ENCODE results near the gene CD7. TPM values are rescaled to one million over a fixed set of nuclear protein-coding genes. Genes with fewer than 3 reads are reported as not detected.
"Not testable (repeated sequence)": the region's sequence is repeated elsewhere in the genome, so short reads cannot be mapped to it uniquely, and the experiment has no call there.

CD7 gene
- polyA plus RNA-seq, 3 donors, result 0.38 to 3.6 (median 0.42) TPM

DNA sequence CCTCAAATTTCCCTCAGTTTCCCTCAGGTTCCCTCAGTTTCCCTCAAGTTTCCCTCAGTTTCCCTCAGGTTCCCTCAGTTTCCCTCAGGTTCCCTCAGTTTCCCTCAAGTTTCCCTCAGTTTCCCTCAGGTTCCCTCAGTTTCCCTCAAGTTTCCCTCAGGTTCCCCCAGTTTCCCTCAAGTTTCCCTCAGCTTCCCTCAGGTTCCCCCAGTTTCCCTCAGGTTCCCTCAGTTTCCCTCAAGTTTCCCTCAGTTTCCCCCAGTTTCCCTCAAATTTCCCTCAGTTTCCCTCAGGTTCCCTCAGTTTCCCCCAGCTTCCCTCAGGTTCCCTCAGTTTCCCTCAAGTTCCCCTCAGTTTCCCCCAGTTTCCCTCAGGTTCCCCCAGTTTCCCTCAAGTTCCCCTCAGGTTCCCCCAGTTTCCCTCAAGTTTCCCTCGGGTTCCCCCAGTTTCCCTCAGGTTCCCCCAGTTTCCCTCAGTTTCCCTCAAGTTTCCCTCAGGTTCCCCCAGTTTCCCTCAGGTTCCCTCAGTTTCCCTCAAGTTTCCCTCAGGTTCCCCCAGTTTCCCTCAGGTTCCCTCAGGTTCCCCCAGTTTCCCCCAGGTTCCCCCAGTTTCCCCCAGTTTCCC lies 42.2 kb upstream of the CD7 start:
- H3K4me3 ChIP-seq (replicated peaks in 1 of 3; ENCODE audit: low read depth in 2 of 3, low read length in 3 of 3); H4K20me1 ChIP-seq (ENCODE audit: insufficient read depth, low read length); H3K79me2 ChIP-seq (ENCODE audit: insufficient read depth, low read length); DNase-seq; H3K4me1 Mint-ChIP-seq; H3K4me2 ChIP-seq (replicated peaks; ENCODE audit: extremely low read depth, low read length, poor library complexity, severe bottlenecking); H3K27ac ChIP-seq (ENCODE audit: low read depth in 1 of 2, low read length in 2 of 2); H3K36me3 Mint-ChIP-seq; H3K9me3 ChIP-seq (replicated peaks in 1 of 2; ENCODE audit: control insufficient read depth in 1 of 2, insufficient read depth in 1 of 2, low read length in 2 of 2); H3K27me3 ChIP-seq (ENCODE audit: control insufficient read depth in 2 of 2, insufficient read depth in 2 of 2, low read length in 2 of 2); H3K9ac ChIP-seq (ENCODE audit: insufficient read depth, low read length, poor library complexity, severe bottlenecking); H3K36me3 ChIP-seq (replicated peaks in 1 of 2; ENCODE audit: control insufficient read depth in 1 of 2, insufficient read depth in 2 of 2, low read length in 2 of 2); H3K4me1 ChIP-seq (ENCODE audit: control insufficient read depth in 1 of 2, insufficient read depth in 2 of 2, low read length in 2 of 2); H2AFZ ChIP-seq (ENCODE audit: insufficient read depth, low read depth, low read length, poor library complexity, severe bottlenecking); H3K9me3 Mint-ChIP-seq: not testable (repeated sequence)
- H3K27me3 Mint-ChIP-seq (ENCODE audit: low read depth in 3 of 3), result peaks cover 15 to 16% (median 15%) of the 10 kb centered on the region in 3 donors
- peak overlapping the region in 1 of 2 donors; percentile 46 for H3K4me3 Mint-ChIP-seq
- H3K27ac Mint-ChIP-seq, result peak overlapping the region in 1 of 7 donors; percentile 38
- intact Hi-C loops (cut with micrococcal nuclease), result loop anchor here (5.0 to 10.0 kb wide), 2 partner anchors 203 to 415 kb away; no protein-coding TSS in a partner anchor
- 71% methylated on average over 1 of the region's 1 CpG for whole genome bisulfite sequencing (ENCODE audit: insufficient coverage)

GRCh38 chr17:82358465-82359350 lies 41.3 kb upstream of the CD7 start, which contains the start of gene TEX19:
TSS of gene TEX19 (plus strand) at chr17:82359247. CDS start at chr17:82362151, 2,904 bp downstream.
- no peak within 1 kb of the TSS for H3K4me2 ChIP-seq (replicated peaks; ENCODE audit: extremely low read depth, low read length, poor library complexity, severe bottlenecking)
- no peaks in the 10 kb centered on the region for H3K79me2 ChIP-seq (ENCODE audit: insufficient read depth, low read length)
- H3K9me3 Mint-ChIP-seq, result peaks cover 0 to 6% (median 0%) of the 10 kb centered on the region in 7 donors
- peak within 1 kb of the TSS in 2 of 7 donors; percentile 38 to 59 for H3K27ac Mint-ChIP-seq
- H3K27me3 Mint-ChIP-seq (ENCODE audit: low read depth in 3 of 3), result peaks cover 13 to 15% (median 15%) of the 10 kb centered on the region in 3 donors
- no peaks in the 10 kb centered on the region for H3K27me3 ChIP-seq (ENCODE audit: control insufficient read depth in 2 of 2, insufficient read depth in 2 of 2, low read length in 2 of 2)
- WGBS (ENCODE audit: insufficient coverage), result 59% methylated on average over 15 of the region's 21 CpGs
- no peak for TF ChIP-seq CTCF (IDR thresholded peaks at IDR 0.05)
- H2AFZ ChIP-seq (ENCODE audit: insufficient read depth, low read depth, low read length, poor library complexity, severe bottlenecking), result no peak within 1 kb of the TSS
- no peak within 1 kb of the TSS for H3K27ac ChIP-seq (ENCODE audit: low read depth in 1 of 2, low read length in 2 of 2)
- DNase-seq, result no peak
- peaks cover 6% of the 10 kb centered on the region for H3K4me1 Mint-ChIP-seq
- peaks cover 4% of the 10 kb centered on the region in 2 donors for H3K4me1 ChIP-seq (ENCODE audit: control insufficient read depth in 1 of 2, insufficient read depth in 2 of 2, low read length in 2 of 2)
- no peaks in the 10 kb centered on the region for H4K20me1 ChIP-seq (ENCODE audit: insufficient read depth, low read length)
- no peak within 1 kb of the TSS for H3K9ac ChIP-seq (ENCODE audit: insufficient read depth, low read length, poor library complexity, severe bottlenecking)
- intact Hi-C loops (cut with micrococcal nuclease), result loop anchor here (5.0 to 10.0 kb wide), 2 partner anchors 204 to 416 kb away; no protein-coding TSS in a partner anchor
- H3K4me3 Mint-ChIP-seq, result peak within 1 kb of the TSS in 1 of 2 donors; percentile 46
- H3K36me3 Mint-ChIP-seq, result no peaks in the 10 kb centered on the region
- peaks cover 0 to 3% of the 10 kb centered on the region in 2 donors for H3K9me3 ChIP-seq (replicated peaks in 1 of 2; ENCODE audit: control insufficient read depth in 1 of 2, insufficient read depth in 1 of 2, low read length in 2 of 2)
- H3K4me3 ChIP-seq (replicated peaks in 1 of 3; ENCODE audit: low read depth in 2 of 3, low read length in 3 of 3), result no peak within 1 kb of the TSS
- H3K36me3 ChIP-seq (replicated peaks in 1 of 2; ENCODE audit: control insufficient read depth in 1 of 2, insufficient read depth in 2 of 2, low read length in 2 of 2), result no peaks in the 10 kb centered on the region

All from CD14-positive monocyte (primary cell).